GM06990 (cell line): Measurements from ENCODE around the gene CCS.

ENCODE experiments used
- DNase-seq: peaks from one replicate; pipeline ENCODE4 v3.0.0-alpha.2; 2011; ENCODE audit not compliant: insufficient read length; ENCODE audit errors: extremely low read depth
- H3K27me3 ChIP-seq: replicated peaks from 2 replicates; pipeline ENCODE4 v1.6.0; 2011; ENCODE audit warnings: low read length; ENCODE audit not compliant: control insufficient read depth, insufficient read depth
- H3K36me3 ChIP-seq: 2 replicates; pipeline ENCODE4 v1.5.1; 2011; ENCODE audit warnings: low read length; ENCODE audit not compliant: control insufficient read depth, insufficient read depth
- H3K4me3 ChIP-seq: replicated peaks from 2 replicates; pipeline ENCODE4 v1.5.1; 2011; ENCODE audit warnings: low read depth, mild to moderate bottlenecking, control low read depth, low read length
- CTCF ChIP-seq: IDR thresholded peaks from 2 replicates; pipeline ENCODE4 v1.5.1; 2011; ENCODE audit warnings: low read length, control low read depth, mild to moderate bottlenecking, inconsistent platforms; ENCODE audit not compliant: insufficient read depth, poor library complexity, severe bottlenecking

CCS gene

DNA sequence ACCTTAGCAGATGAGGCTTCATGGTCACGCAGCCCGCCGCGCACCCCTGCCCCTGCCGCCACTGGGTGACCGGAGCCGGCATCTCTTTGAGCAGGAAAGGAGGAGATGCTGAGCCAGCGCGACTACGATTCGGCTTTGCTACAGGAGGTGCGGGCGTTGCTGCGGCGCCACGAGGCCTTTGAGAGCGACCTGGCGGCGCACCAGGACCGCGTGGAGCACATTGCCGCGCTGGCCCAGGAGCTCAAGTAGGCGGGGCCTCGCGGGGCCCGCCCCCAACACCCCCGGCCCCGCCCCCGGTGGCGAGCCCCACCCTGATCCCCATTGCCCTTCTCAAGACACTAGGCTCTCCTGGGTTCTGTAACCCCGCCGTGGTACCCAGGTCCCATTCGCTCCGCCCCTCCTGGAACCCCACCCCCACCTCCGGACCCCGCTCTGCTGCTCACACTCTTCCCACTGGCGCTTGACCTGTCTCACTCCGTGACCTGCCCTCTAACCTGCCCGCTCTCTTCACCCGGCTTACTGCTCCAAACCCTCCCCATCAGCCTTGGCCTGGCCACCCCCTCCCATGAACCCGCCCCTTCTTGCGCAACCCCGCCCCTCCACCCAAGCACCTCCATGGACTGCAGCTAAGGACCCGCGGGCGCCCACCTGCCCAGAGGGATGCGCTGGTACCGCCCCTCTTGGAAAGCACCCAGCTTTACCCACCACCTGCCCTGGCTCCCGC, 33.7 kb upstream of the CCS start:
- TF ChIP-seq CTCF, result no peak
- no peaks in the 10 kb centered on the region for H3K36me3 ChIP-seq
- no peak for DNase-seq
- H3K27me3 ChIP-seq, result no peaks in the 10 kb centered on the region
- H3K4me3 ChIP-seq, result no peak overlapping the region

- Histone ChIP-seq H3K36me3 (no peaks in the 10 kb centered on the region), H3K27me3 (no peaks in the 10 kb centered on the region; the same call in 1 of the 2 replicates), H3K4me3 (no peak overlapping the region)
- no peak for TF ChIP-seq CTCF
- DNase-seq, result no peak
Measured at GRCh38 chr11:66559866-66560676, 32.9 kb upstream of the CCS start.

- Histone ChIP-seq H3K4me3 (no peak overlapping the region), H3K27me3 (no peaks in the 10 kb centered on the region; the same call in 1 of the 2 replicates), H3K36me3 (no peaks in the 10 kb centered on the region)
- DNase-seq, result no peak
- TF ChIP-seq CTCF, result no peak
Measured at GRCh38 chr11:66561178-66561974, 31.6 kb upstream of the CCS start.

DNA sequence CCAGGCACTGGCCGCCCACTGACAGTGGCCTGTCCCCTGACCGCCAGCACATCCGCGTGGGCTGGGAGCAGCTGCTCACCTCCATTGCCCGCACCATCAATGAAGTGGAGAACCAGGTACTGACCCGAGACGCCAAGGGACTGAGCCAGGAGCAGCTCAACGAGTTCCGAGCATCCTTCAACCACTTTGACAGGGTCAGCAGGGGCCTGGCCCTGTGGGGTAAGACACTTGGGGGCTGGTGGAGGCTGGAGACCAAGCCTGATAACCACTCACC, 31.1 kb upstream of the CCS start:
- Histone ChIP-seq H3K4me3 (no peak overlapping the region), H3K36me3 (no peaks in the 10 kb centered on the region), H3K27me3 (no peaks in the 10 kb centered on the region; the same call in 1 of the 2 replicates)
- TF ChIP-seq CTCF, result no peak
- DNase-seq, result no peak

DNA sequence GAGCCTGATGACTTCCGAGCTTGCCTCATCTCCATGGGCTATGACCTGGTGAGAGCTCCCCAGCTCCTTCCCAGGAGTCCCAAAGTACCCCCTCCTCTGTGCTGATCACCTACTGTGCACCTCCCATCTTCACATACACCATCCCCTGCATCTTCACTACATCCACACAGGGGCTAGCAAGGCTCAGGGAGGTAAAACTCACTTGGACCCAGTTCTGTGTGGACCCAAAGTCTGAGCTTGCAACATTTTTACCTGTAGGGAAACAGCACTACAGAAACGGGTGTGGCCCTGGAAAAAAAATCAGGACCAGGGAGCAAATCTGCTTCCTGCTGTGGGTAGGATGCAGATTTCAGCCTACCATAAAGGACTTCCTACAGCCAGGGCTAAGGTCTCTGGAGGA, 30.7 kb upstream of the CCS start:
- H3K27me3 ChIP-seq, result peaks cover under 1% of the 10 kb centered on the region; the same call in 1 of the 2 replicates
- no peaks in the 10 kb centered on the region for H3K36me3 ChIP-seq
- TF ChIP-seq CTCF, result no peak
- DNase-seq, result no peak
- H3K4me3 ChIP-seq, result no peak overlapping the region
